Ectodermal cell (in vitro differentiated cells): ENCODE results near the gene VPS4B.
"Not testable (repeated sequence)": the region's sequence is repeated elsewhere in the genome, so short reads cannot be mapped to it uniquely, and the experiment has no call there.

Experiments used
- H3K27ac ChIP-seq: 2 replicates; pipeline ENCODE4 v1.7.0; 2013; ENCODE audit warnings: mild to moderate bottlenecking, low read depth, low read length; ENCODE audit not compliant: insufficient read depth, poor library complexity, severe bottlenecking
- H3K27me3 ChIP-seq: 2 replicates; pipeline ENCODE4 v1.7.0; 2013; ENCODE audit warnings: mild to moderate bottlenecking, low read length; ENCODE audit not compliant: insufficient read depth, control insufficient read depth, poor library complexity, severe bottlenecking
- H3K36me3 ChIP-seq: one replicate; pipeline ENCODE4 v1.7.0; 2013; ENCODE audit warnings: low read length; ENCODE audit not compliant: control insufficient read depth, insufficient read depth
- H3K4me1 ChIP-seq: one replicate; pipeline ENCODE4 v1.7.0; 2013; ENCODE audit warnings: low read length; ENCODE audit not compliant: control insufficient read depth, insufficient read depth
- H3K4me3 ChIP-seq: 2 replicates; pipeline ENCODE4 v1.7.0; 2013; ENCODE audit warnings: low read depth, low read length, control low read depth; ENCODE audit not compliant: insufficient read depth
- H3K9me3 ChIP-seq: 2 replicates; pipeline ENCODE4 v1.7.0; 2013; ENCODE audit warnings: mild to moderate bottlenecking, low read length, moderate library complexity; ENCODE audit not compliant: control insufficient read depth
- WGBS, 2 experiments: methylation state at CpG; one replicate each; pipeline ENCODE4 v1.1.7; 2013; ENCODE audit warnings: missing lambda C conversion rate in 2 of 2; 5-methylcytosine and 5-hydroxymethylcytosine counted together

VPS4B gene

DNA sequence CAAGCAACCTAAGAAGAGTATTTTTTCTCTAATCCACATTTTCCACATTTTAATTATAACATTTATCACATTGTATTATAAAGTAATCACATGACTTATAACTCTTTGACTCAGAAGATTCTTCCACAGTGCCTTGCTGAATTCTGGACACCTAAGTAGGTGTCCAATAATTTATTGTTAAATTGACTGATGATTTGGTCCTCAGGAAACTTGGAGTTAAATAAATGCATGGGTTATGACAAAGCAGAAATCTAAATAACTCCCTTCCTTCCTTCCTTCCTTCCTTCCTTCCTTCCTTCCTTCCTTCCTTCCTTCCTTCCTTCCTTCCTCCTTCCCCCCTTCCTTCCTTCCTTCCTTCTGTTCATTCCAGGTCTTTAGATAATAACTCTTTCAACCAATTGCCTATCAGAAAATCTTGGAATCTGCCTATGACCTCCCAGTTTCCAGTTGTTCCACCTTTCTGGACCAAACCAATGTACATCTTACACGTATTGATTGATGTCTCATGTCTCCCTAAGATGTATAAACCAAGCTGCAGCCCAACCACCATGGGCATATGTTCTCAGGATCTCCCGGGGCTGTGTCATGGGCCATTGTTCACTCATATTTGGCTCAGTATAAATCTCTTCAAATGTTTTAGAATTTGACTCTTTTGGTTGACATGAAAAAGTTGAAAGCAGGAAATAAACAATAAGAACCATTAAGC is 44.8 kb downstream of the VPS4B start:
- H3K27me3 ChIP-seq = no peaks in the 10 kb centered on the region
- 86 to 91% methylated on average over 2 of the region's 2 CpGs for WGBS, 2 experiments
- no peak overlapping the region for H3K27ac ChIP-seq
- H3K4me1 ChIP-seq = no peaks in the 10 kb centered on the region
- no peaks in the 10 kb centered on the region for H3K9me3 ChIP-seq
- no peaks in the 10 kb centered on the region for H3K36me3 ChIP-seq
- H3K4me3 ChIP-seq = no peak overlapping the region

DNA sequence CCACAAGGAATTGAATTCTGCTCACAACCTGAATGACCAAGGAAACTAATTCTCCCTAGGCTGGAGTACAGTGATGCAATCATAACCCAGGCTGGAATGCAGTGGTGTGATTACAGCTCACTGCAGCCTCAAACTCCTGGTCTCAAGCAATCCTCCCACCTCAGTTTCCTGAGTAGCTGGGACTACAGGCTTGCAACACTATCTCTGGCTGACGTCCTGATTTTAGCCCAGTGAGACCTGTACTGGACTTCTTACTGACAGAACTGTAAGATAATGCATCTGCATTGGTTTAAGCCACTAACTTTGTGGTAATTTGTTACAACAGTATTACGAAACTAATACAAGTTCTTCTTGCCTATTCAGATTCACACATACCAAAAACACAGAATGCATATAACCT is 45.7 kb downstream of the VPS4B start:
- H3K9me3 ChIP-seq = no peaks in the 10 kb centered on the region

DNA sequence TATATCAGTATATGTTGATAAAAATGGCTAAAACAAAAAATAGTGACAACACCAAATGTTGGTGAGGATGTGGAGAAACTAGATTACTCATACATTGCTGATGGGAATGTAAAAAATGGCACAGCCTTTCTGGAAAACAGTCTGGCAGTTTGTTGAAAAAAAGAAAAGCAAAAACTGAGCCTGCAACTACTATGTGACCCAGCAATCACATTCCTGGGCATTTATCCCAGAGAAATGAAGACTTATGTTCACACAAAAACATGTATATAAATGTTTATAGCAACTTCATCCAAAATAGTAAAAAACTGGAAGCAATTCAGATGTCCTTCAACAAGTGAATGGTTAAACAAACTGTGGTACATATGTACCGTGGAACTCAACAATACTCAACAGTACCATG is 47.7 kb downstream of the VPS4B start:
- Histone ChIP-seq H3K4me3 (no peak overlapping the region), H3K27ac (no peak overlapping the region), H3K36me3 (no peaks in the 10 kb centered on the region), H3K27me3 (no peaks in the 10 kb centered on the region), H3K4me1 (no peaks in the 10 kb centered on the region), H3K9me3 (no peaks in the 10 kb centered on the region)
- WGBS, 2 experiments = 87 to 91% methylated on average over 1 of the region's 1 CpG

More for the DNA sequence above, 45.7 kb downstream of the VPS4B start:
- Histone ChIP-seq H3K27ac (no peak overlapping the region), H3K4me3 (no peak overlapping the region), H3K36me3 (no peaks in the 10 kb centered on the region), H3K4me1 (no peaks in the 10 kb centered on the region), H3K27me3 (no peaks in the 10 kb centered on the region)
- 90 to 92% methylated on average over 2 of the region's 2 CpGs for WGBS, 2 experiments

DNA sequence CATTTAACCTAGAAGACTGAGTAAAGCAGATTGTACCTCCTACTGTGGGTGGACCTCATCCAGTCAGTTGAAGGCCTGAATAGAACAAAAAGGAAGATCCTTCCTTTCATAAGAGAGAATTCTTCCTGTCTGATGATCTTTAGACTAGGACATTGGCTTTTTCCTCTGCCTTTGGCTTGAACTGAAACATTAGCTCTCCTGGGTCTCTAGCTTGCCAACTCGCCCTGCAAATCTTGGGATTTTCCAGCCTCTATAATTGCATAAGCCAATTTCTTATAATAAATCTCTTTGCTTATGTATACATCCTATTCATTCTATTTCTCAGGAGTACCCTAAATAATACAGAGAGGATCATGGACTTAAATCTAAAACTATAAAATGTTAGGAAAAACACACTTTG is 49.1 kb downstream of the VPS4B start:
- Histone ChIP-seq H3K36me3 (no peaks in the 10 kb centered on the region), H3K27ac (no peak overlapping the region), H3K9me3 (no peaks in the 10 kb centered on the region), H3K4me1 (no peaks in the 10 kb centered on the region), H3K27me3 (no peaks in the 10 kb centered on the region), H3K4me3 (no peak overlapping the region)
- WGBS, 2 experiments = 92 to 100% methylated on average over 1 of the region's 1 CpG

DNA sequence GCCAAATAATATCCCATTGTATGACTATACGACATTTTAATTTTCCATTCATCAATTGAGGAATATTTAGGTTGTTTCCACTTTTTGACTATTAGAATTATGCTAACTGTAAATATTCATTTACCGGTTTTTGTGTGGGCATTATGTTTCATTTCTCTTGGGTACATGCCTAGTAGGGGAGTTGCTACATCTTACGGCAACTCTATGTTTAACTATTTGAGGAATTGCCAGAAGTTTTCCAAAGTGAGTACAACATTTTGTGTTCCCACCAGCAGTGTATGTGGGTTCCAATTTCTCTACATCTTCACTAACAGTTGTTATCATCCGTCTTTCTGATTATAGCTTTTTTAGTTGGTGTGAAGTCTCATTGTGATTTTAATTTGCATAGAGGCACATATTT is 53.7 kb downstream of the VPS4B start:
- Histone ChIP-seq H3K9me3 (no peaks in the 10 kb centered on the region), H3K4me1 (peaks cover 3% of the 10 kb centered on the region), H3K36me3 (no peaks in the 10 kb centered on the region), H3K27ac (no peak overlapping the region), H3K27me3 (no peaks in the 10 kb centered on the region), H3K4me3 (no peak overlapping the region)
- WGBS, 2 experiments = 94 to 100% methylated on average over 2 to 4 of the region's 4 CpGs

DNA sequence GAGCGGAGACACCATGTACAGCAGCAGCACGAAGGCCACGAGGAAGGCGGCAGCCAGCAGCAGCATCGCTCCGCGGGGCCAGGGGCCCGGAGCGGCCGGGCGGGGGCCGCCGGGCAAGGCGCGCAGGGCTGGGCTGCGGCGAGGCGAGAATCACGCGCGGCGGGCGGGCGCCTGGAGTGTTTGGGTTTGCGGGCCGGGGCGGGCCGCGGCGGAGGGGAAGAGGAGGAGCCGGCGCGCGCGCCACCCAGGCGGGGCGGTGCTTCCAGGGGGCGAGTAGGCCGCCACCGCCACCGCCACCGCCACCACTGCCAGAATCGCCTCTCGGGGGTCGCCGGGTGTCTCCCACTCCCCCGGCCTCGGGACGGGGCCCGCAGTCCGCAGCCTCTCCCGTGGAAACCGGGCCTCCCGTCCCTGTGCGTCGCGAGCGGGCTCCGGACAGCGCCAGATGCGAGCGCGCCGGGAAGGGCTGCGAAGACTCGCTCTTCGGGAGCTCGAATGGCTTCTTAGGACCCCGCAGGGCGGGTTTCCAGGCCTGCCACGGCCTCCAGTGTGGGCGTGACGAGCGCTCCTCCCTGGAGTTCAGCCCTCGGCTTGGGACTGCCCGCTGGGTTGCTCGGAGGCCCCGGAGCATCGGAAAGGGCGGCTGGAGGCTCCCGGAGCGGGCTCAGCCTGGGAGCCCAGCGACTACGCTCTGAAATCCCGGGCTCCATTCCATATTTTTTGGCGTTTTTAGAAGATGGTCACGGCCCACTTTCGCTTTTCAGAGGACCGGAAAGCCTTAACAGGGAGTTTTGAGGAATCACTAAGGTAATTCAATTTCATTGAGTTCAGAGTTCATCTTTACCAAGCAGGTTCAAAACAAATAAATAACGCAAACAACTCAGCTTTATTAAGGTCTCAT is 55.0 kb downstream of the VPS4B start, which contains the start of gene KDSR:
KDSR (minus strand) TSS at position 154 of the 901 bp plus-strand sequence; CDS start at position 66, 88 bp downstream.
- Histone ChIP-seq H3K36me3 (no peaks in the 10 kb centered on the region), H3K27ac (peak within 1 kb of the TSS; percentile 88), H3K4me3 (peak within 1 kb of the TSS; percentile 88), H3K27me3 (no peaks in the 10 kb centered on the region), H3K9me3 (no peaks in the 10 kb centered on the region), H3K4me1 (peaks cover 3% of the 10 kb centered on the region)
- WGBS, 2 experiments = 0% methylated on average over 90 of the region's 90 CpGs

DNA sequence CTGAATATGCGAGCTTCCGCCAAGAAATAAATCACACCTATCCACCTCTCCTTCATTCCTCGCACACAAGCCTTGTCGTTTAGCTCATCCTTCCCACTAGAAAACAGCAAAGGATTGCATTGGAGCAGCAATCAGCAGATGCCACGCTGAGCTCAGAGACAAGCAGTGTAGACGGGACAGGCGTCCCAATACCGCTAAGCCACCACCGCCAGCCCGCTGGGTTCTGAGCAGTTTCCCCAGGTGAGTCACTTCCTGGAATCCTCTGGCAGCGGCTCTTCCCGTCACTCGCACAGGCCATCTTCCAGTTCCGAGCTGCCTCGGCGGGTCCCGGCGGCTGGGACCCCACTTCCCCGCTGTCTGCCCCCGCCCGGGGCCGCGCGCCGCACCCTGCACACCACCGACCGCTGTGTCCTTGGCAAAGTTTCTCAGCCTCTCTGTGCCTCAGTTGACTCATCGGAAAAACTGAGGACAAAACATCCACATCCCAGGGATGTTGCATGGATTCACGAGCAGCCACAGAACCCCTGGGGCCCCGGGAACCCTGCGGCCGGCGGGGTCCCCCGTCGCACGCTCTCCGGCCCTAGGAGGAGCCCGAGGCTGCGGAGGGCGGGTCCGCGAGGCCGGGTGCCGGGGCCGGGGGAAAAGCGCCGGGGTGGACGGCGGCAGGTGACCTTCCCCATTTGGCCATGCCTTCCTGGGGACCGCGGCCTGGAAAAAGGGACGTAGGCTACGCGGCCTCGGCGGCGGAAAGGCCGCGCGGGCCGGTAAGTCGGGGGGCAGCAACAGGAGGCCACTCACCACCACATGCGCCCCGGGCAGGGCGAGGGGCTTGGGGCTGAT is 55.8 kb downstream of the VPS4B start:
- H3K27me3 ChIP-seq = no peaks in the 10 kb centered on the region
- peak overlapping the region; percentile 88 for H3K27ac ChIP-seq
- WGBS, 2 experiments = 0 to 1% methylated on average over 65 of the region's 65 CpGs
- peaks cover 3% of the 10 kb centered on the region for H3K4me1 ChIP-seq
- no peaks in the 10 kb centered on the region for H3K9me3 ChIP-seq
- peak overlapping the region; percentile 88 for H3K4me3 ChIP-seq
- peaks cover 6% of the 10 kb centered on the region for H3K36me3 ChIP-seq

DNA sequence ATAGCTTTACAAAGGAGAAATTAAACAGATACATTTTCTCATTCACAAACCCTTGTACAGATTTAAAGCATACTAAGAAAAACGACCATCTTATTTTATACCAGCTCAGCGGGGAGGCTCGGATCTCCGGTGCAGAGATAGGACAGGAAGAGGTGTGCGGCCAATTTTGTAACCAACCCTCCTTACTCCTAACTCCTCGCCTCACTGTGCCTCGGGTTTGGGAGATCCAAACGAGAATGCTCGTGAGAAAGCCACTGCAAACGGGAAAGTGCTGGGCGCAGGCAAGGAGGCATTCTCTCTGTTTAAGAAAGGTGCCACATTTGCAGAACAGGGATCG is 56.4 kb downstream of the VPS4B start:
- Histone ChIP-seq H3K36me3 (peaks cover 6% of the 10 kb centered on the region), H3K9me3 (no peaks in the 10 kb centered on the region), H3K4me1 (peaks cover 3% of the 10 kb centered on the region), H3K27ac (no peak overlapping the region), H3K4me3 (peak overlapping the region; percentile 88), H3K27me3 (no peaks in the 10 kb centered on the region)
- whole genome bisulfite sequencing, 2 experiments = 3% methylated on average over 12 of the region's 12 CpGs

DNA sequence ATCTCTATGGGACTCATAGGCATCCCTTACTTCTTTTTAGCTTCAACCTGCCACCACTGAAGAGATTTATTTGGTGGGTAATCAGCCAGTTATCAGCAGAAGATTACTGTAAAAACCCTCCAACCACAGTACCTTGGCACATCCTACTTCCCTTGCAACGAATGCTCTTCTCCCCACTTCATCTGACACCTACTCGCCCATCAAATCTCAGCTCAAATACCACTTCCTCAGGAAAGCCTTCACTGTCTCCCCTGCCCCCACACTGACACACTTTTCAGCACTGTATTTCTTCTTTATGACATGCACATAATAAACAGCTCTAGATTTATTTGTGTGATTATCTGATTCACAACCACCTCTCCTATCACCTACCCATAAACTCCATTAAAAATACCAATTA is 58.3 kb downstream of the VPS4B start:
- H3K27me3 ChIP-seq = no peaks in the 10 kb centered on the region
- H3K4me3 ChIP-seq = no peak overlapping the region
- H3K27ac ChIP-seq = no peak overlapping the region
- peaks cover 3% of the 10 kb centered on the region for H3K4me1 ChIP-seq
- H3K36me3 ChIP-seq = peaks cover 6% of the 10 kb centered on the region
- H3K9me3 ChIP-seq = no peaks in the 10 kb centered on the region
- WGBS, 2 experiments = 90 to 95% methylated on average over 2 of the region's 2 CpGs

DNA sequence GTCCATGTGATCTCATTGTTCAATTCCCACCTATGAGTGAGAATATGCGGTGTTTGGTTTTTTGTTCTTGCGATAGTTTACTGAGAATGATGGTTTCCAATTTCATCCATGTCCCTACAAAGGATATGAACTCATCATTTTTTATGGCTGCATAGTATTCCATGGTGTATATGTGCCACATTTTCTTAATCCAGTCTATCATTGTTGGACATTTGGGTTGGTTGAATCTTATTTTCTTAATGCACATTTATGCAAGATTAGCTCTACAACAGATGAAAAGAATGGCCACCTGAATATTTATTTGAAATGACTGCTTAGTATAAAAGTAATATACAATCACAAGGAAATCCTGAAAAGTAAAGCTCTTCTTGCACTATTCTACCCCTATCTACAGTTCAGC is 58.9 kb downstream of the VPS4B start:
- no CpG with 5 or more reads among the region's 2 CpGs for WGBS, 2 experiments
- H3K4me1 ChIP-seq, H3K27ac ChIP-seq, H3K27me3 ChIP-seq, H3K4me3 ChIP-seq, H3K9me3 ChIP-seq, H3K36me3 ChIP-seq: not testable (repeated sequence)
